Measurements from ENCODE around the gene MAGEF1.

Gene MAGEF1

GRCh38 chr3:184719709-184720108, 7.8 kb upstream of the MAGEF1 start:
- DNase-seq: no peak

GRCh38 chr3:184718431-184718830, 6.6 kb upstream of the MAGEF1 start:
- no peak for DNase-seq

GRCh38 chr3:184717399-184717983, 5.6 kb upstream of the MAGEF1 start:
- peak; percentile 58 for DNase-seq

GRCh38 chr3:184716622-184717398, 4.9 kb upstream of the MAGEF1 start:
- DNase-seq: peak; percentile 79

GRCh38 chr3:184715943-184716621, 4.2 kb upstream of the MAGEF1 start:
- no peak for DNase-seq

GRCh38 chr3:184713521-184713920, 1.7 kb upstream of the MAGEF1 start:
- DNase-seq: no peak

GRCh38 chr3:184713040-184713355, 1.1 kb upstream of the MAGEF1 start:
- no peak for DNase-seq

- DNase-seq: no peak
Measured at GRCh38 chr3:184712248-184713039, 580 bp upstream of the MAGEF1 start.

GRCh38 chr3:184710870-184711492, 883 bp downstream of the MAGEF1 start:
- peak; percentile 32 for DNase-seq

GRCh38 chr3:184703657-184704056, 8.2 kb downstream of the MAGEF1 start:
- no peak for DNase-seq

- no peak for DNase-seq
Measured at GRCh38 chr3:184700759-184701158, 11.1 kb downstream of the MAGEF1 start.

GRCh38 chr3:184697845-184698244, 14.0 kb downstream of the MAGEF1 start:
- DNase-seq: no peak

GRCh38 chr3:184696697-184697096, 15.2 kb downstream of the MAGEF1 start:
- DNase-seq: no peak

- DNase-seq: no peak
Measured at GRCh38 chr3:184694716-184695115, 17.1 kb downstream of the MAGEF1 start.

GRCh38 chr3:184694133-184694665, 17.7 kb downstream of the MAGEF1 start:
- no peak for DNase-seq

- no peak for DNase-seq
Measured at GRCh38 chr3:184693011-184693975, 18.6 kb downstream of the MAGEF1 start.

- DNase-seq: no peak
Measured at GRCh38 chr3:184691397-184692231, 20.2 kb downstream of the MAGEF1 start.

- DNase-seq: no peak
Measured at GRCh38 chr3:184690192-184690883, 21.5 kb downstream of the MAGEF1 start.

- DNase-seq: no peak
Measured at GRCh38 chr3:184688882-184689271, 23.0 kb downstream of the MAGEF1 start.
